GM15510 (cell line): Measurements from ENCODE around the gene CCR7.

Source experiments
- POLR2A ChIP-seq: IDR thresholded peaks from 3 replicates; pipeline ENCODE4 v1.6.1; 2011; ENCODE audit warnings: borderline replicate concordance; ENCODE audit not compliant: insufficient read length; ENCODE audit errors: extremely low read depth

The CCR7 gene

DNA sequence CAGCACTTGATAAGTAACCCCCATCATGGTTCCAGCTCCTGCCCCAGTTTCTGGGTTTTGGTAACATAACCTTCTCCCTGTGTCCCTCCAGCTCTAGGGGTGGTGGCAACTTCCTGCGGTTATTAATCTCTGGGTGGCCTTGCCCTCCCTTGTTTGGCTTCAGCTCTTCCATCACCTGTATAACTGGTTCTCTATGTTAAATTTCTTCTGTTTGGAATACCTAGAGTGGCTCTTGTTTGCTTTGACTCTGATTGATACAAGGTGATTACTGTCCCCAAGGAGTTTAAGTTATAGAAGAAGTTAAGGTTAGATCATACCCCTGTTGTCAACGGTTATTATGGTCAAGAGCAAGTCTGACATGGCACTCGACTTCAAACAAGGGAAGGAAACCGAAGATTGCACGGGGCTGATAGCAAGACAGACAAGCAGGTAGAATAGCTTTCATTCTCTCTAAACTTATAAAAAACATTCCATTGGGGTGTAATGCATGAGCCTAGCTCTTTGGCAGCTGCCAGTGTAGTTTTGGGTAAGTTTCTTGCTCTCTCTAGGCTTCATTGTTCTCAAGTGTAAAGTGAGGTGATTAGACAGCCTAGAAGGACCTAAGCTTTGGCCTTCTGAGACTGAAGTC lies 11.0 kb upstream of the CCR7 start:
- no peak for TF ChIP-seq POLR2A

DNA sequence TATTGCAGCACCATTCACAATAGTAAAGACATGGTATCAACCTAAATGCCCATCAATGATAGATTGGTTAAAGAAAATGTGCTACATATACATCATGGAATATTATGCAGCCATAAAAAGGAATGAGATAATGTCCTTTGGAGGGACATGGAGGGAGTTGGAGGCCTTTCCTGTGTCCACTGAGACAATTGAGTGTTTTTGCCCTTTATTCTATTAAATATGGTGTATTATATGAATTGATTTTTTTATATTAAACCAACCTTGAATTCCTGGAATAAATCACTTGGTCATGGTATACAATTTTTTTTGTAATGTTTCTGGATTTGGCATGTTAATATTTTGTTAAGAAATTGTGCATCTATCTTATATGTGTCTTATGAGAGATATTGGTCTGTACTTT lies 9.0 kb upstream of the CCR7 start:
- no peak for TF ChIP-seq POLR2A

DNA sequence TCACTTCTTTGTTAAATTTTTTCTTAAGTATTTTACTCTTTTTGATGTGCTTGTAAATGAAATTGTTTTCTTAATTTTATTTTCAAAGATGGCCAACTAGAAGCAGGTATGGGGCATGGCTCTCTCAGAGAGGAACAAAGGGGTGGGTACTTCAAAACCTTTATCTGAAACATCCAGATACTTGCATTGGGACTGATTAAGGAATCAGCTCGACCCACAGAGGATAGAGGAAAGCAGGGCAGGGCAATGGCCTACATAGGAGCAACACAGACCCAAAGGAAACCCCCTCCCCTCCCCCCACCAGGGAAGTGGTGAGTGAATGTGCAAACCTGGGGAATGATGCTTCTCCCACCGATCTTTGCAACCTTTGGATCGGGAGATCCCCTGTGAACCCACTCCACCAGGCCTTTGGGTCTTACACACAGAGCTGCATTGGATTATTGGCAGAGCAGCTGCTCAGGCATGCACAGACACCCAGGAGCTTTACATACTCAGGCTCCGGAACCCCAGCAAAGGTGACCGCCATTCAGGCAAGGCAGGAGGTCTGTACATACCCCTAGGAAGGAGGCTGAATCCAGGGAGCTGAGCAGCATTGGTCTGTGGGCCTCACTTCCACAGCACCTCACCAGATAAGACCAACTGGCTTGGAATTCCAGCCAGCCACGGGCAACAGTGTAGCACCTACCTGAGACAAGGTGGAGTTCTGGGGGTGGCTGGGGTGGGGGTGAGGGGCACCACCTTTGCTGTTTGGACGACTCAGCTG lies 3.0 kb upstream of the CCR7 start:
- TF ChIP-seq POLR2A = no peak

DNA sequence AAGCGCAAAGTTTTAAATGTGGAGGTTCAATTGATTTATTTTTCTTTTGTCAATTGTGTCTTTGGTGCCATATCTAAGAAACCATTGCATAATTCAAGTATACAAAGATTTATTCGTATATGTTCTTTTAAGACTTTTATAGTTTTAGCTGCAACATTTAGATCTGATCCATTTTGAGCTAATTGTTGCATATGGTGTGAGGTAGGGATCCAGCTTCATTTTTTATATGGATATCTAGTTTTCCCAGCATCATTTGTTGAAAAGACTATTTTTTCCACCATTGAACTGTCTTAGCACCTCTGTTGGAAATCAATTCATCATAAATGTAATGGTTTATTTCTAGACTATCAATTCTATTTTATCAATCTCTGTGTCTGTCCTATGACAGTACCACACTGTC lies 2.1 kb upstream of the CCR7 start:
- no peak for TF ChIP-seq POLR2A

DNA sequence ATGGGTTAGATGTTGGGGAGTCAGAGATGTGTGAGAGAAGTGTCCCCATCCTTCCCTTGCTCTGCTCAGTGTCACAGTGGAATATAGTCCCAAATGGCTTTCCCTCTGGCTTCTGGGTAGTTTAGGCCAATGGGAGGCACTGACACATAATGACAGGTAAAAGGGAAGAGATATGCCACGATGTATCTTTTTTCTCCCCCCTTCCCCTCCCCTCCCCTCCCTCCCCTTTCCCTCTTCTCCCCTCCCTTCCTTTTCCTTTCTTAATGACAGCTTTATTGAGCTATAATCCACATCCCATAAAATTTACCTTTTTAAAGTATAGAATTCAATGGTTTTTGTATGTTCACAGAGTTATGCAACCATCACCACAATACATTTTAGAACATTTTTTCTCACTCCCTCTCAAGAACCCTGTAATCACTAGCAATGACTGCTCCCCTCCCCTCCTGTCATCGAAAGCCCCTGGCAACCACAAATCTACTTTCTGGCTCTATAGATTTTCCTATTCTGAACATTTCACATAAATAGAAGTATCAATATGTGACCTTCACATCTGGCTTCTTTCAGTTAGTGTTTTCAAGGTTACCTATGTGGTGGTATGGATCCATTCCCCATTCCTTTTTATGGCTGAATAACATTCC lies 617 bp upstream of the CCR7 start:
- no peak for TF ChIP-seq POLR2A

DNA sequence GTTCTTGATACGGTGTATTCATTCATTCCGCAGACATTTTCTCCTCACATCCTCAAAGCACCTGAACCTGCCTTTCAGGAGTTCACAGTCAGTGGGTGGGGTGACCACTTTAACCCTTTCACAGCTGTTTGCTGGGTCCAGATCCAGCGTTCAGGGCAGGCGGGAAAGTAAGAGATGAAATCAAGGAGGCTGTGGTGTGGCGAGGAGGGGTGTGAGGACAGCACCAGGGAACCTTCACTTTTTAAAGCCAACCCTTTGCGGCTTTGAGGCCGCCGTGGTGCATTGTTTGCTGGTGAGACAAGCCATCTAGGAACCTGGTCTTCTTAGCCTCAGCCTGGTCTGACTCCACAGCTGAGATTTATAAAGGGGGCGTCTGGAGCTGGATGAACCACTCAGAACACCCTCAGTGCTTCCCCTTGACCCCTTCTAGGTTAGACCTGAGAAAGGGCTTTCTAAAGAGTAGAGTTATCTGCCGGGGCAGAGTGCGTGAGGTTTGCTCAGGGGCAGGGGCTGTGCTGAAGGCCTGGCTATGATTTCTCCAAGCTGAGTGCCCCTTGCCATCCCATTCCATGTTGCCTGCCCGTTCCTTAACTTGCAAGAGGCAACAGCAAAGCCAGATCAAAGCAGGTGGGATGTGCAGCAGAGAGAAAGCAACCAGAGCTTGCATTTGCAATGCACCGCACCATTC lies 933 bp downstream of the CCR7 start:
- peak; percentile 4 for TF ChIP-seq POLR2A

DNA sequence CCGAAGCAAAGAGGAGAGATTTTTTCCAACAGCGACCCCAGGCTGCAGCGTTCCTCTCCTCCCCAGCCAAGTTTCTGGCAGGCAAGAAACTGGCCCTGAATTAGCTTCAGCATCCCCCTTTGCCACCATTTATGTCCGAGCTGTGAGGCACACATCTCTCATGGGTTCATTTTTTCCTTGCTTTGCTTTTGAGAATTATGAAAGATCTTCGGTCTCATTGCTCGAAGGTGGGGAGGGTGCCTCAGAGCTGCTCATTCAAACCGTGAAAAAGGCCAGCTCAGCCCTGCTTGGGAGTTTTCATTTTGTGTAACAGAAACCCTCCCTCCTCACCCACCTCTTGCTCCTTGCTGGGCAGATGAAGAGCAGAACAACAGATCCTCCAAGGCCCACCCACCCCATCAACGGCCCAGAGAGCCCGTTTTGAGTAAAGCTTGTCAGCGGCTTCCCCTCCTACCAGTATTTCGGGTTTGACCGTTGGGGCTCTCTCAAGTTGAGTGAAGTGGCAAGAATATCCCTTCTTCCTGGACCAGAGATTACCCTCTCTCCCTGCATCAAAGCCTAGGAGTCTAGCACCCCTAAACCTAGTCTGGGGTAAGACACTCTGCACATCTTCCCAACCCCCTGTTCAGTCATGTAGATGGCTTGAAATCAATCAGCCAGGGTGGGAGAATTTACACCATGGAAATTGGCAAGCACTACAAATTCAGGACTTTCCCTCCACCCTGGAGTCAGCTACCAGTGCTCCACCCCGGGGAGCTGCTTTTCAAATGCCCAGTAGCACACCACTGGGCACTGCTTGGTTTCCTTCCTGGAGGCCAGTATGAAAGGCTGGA lies 1.8 kb downstream of the CCR7 start:
- no peak for TF ChIP-seq POLR2A

DNA sequence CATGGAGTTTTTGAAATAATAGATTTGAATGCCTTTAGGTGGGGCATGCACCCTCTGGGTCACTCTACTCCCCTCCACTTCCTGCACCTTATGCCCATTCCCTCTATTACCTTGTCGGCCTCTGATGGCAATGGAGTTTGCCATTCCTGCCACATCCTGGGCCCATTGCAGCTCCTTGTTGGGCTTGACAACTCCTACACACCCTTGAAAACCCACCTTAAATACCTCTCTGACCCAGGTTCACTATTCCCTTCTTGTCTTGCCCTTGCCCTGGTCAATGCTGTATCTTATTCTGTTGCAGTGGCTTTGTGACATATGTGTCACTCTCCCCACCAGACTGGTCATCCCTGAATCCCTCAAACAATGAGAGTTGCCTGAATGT lies 2.4 kb downstream of the CCR7 start:
- TF ChIP-seq POLR2A = no peak

DNA sequence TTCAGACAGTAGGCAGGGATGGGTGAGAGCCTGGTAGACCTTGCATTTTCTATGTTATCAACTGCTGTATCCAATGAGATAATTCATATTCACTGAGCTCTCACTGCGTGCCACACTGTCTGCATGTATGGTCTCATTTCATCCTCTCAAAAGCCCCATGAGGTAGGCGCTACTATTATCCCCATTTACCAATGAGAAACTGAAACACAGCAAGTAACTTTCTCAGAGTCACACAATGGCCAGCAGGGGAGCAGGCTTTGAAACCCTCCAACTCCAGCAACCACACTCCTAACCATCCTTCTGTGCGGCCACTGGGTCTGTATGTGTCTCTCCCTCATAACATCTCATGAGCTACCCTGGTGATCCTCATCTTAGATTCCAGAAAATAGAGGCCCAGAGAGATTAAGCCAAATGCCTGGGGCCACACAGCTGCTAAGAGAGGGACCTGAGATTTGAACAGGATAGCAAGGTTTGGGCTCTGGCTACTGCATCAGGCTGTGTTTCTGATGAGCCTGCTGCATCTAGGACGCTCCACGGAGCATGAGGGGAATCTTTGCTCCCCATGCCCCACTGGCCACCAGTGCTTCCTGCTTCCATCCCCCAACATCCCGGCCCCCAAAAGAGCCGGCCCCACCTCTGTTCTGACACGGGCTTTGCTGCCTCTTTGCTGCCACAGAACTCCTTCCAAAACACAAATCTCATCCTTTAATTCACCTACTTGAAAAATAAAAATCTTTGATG lies 3.2 kb downstream of the CCR7 start:
- TF ChIP-seq POLR2A = peak; percentile 39

DNA sequence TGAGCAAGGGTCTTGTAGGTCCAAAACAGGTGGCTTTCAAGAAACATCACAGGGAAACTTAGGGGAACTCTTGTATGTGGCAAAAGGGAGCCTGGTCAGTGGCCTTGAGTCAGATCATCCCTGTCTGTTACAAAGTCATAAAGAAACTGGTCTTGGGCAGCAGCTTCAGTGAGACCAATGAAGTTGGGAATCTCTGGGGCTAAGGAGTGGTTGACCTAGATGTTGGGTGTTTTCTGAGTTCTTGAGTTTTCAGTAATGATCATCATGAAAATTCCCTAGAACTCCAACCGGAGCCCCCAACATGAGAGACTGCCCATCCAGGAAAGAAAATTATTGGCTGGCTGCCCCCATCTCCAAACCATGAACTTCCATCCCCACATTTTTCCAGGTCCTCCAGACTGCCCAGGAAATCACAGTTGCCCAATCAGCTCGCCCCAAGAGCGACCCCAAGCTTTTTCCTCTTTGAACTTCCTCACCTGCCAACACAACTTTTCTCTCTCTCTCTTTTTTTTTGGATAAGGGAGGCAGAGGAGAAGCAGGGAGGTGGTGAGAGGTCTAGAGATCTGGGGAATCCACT lies 3.9 kb downstream of the CCR7 start:
- TF ChIP-seq POLR2A = no peak

DNA sequence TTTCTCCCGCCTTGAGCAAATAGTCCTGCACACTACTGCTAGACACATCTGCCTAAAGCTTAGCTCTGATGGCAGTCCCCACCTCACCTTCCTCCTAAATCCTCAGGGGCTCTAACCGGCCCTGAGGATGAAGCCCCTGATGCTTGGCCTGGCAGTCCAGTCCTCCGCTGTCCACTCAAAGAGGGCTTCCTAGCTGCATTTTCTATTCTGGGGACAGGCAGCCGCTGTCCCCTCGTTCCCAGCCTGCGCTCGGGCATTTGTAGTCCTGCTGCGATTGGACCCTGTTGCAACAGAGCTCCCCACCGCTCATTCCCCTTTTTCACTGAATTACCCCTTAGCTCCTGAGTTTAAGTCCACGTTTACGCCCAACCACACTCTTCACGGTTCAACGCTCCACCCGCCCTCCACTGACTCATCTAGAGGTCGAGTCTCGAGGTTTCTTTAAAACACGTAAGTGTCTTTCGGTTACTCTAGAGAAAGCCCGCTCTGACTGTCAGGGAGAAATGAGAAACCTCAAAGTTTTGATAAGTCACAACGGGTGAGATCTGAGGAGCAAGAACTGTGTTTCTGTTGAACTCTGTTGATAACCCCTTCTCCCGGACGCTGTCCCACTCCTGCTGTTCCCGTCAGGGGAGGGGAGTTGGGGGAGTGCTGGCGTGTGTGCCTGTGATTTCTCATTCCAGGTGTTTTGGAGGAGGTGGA lies 4.5 kb downstream of the CCR7 start:
- TF ChIP-seq POLR2A = peak; percentile 18

DNA sequence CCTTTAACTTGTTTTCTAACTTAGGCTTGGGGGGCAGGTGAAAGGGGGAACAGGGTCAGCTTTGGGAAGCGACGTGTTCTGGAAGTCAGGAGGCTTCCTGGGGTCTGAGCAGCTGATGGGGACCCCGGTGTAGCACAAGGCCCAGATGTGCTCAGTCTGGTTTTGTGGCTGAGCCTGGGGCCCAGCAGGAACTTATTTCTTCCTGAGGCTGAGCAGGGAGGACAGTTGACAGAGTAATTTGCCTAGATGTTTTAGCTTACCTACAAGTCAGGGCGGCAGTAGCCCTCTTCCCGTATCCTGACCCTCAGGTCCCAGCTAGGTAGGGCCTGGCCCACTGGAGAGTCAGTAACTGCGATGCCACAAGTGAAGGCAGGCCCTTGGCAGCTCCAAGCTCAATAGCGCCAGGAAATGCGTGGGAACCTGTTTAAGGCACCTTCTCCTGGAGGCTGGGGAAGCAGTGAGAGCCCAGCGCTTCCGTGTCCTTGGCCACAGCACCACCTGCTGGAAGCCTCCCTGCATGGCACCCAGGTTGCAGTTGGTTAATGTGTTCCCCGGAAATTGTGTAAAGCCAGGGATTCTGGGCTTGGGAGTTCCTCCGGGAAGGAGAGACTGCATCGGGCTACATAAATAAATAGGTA lies 5.2 kb downstream of the CCR7 start:
- peak; percentile 34 for TF ChIP-seq POLR2A

DNA sequence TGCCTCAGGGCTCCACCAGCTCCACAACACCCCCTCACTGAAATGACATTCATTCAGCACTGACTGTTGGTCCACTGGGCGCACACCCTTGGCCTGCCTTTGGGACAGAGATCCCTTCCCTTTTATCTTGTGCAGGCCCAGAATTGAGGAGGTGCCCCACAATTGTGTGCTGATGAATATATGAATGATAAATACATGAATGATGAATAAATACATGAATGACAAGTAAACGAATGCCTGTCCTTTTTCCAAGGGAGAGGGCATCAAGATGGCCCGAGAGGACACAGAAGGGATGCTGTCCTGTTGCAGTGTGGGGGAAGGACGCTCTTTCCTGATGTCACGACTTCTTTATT lies 5.7 kb downstream of the CCR7 start:
- TF ChIP-seq POLR2A = no peak
